GM12891 (cell line): Measurements from ENCODE around the gene GRHL1.

Experiments
- DNase-seq: peaks from one replicate; pipeline ENCODE4 v3.0.0; 2011; ENCODE audit warnings: low spot score; ENCODE audit not compliant: insufficient read length
- FAIRE-seq: peaks from 2 replicates; lab custom pipeline; 2011; peaks lifted over from hg19 to GRCh38; lab: Jason Lieb, UNC
- PAX5 ChIP-seq: IDR thresholded peaks from 2 replicates; pipeline ENCODE4 v1.6.1; 2011; ENCODE audit warnings: low read length, moderate library complexity, mild to moderate bottlenecking; ENCODE audit not compliant: insufficient read depth, severe bottlenecking
- POLR2A ChIP-seq: IDR thresholded peaks from 2 replicates; pipeline ENCODE4 v1.6.1; 2011; ENCODE audit warnings: low read depth, low read length, control low read depth
- POLR2AphosphoS5 ChIP-seq: IDR thresholded peaks from 2 replicates; pipeline ENCODE4 v1.6.1; 2011; ENCODE audit warnings: low read depth, low read length, control low read depth
- POU2F2 ChIP-seq: IDR thresholded peaks from 2 replicates; pipeline ENCODE4 v1.6.1; 2011; ENCODE audit warnings: low read depth, mild to moderate bottlenecking, control low read depth, low read length, moderate library complexity
- SPI1 ChIP-seq: IDR thresholded peaks from 2 replicates; pipeline ENCODE4 v1.6.1; 2011; ENCODE audit warnings: low read depth, low read length, control low read depth
- TAF1 ChIP-seq: IDR thresholded peaks from 2 replicates; pipeline ENCODE4 v1.6.1; 2011; ENCODE audit warnings: low read depth, low read length, control low read depth

The GRHL1 gene

GRCh38 chr2:9949239-9949991 lies 2.1 kb upstream of the GRHL1 start:
- no peak for DNase-seq
- no peak for TF ChIP-seq POU2F2
- no peak for TF ChIP-seq TAF1
- TF ChIP-seq PAX5, result no peak
- no peak for TF ChIP-seq SPI1
- no peak for TF ChIP-seq POLR2A
- no peak for TF ChIP-seq POLR2AphosphoS5
- no peak for FAIRE-seq

- no peak for TF ChIP-seq PAX5
- TF ChIP-seq POLR2A, result no peak
- no peak for TF ChIP-seq TAF1
- no peak for TF ChIP-seq SPI1
- TF ChIP-seq POLR2AphosphoS5, result no peak
- no peak for TF ChIP-seq POU2F2
- DNase-seq (no peak), FAIRE-seq (no peak)
Observed at GRCh38 chr2:9949992-9950520, 1.4 kb upstream of the GRHL1 start.

- DNase-seq (peak; percentile 61), FAIRE-seq (no peak)
- TF ChIP-seq POU2F2 (no peak), POLR2A (no peak), SPI1 (no peak), POLR2AphosphoS5 (no peak), TAF1 (no peak)
Observed at GRCh38 chr2:9950521-9951271, 797 bp upstream of the GRHL1 start.

- TF ChIP-seq TAF1 (no peak), SPI1 (no peak), POLR2A (no peak), POU2F2 (no peak), PAX5 (peak; percentile 63), POLR2AphosphoS5 (no peak)
- no peak for DNase-seq
- peak; percentile 90 for FAIRE-seq
Observed at GRCh38 chr2:9951272-9951521, 296 bp upstream of the GRHL1 start.

- FAIRE-seq, result no peak
Observed at GRCh38 chr2:9952286-9952737, 819 bp downstream of the GRHL1 start.

GRCh38 chr2:9952856-9953503 lies 1.5 kb downstream of the GRHL1 start:
- FAIRE-seq, result no peak
- no peak for DNase-seq
- TF ChIP-seq POLR2AphosphoS5, result no peak
- no peak for TF ChIP-seq PAX5
- TF ChIP-seq TAF1, result no peak
- no peak for TF ChIP-seq POU2F2
- no peak for TF ChIP-seq POLR2A
- no peak for TF ChIP-seq SPI1

More at GRCh38 chr2:9952286-9952737, 819 bp downstream of the GRHL1 start:
- no peak for DNase-seq
- TF ChIP-seq SPI1, result no peak
- no peak for TF ChIP-seq TAF1
- TF ChIP-seq POU2F2, result no peak
- TF ChIP-seq POLR2A, result no peak
- no peak for TF ChIP-seq POLR2AphosphoS5

- no peak for DNase-seq
- TF ChIP-seq SPI1, result no peak
- no peak for TF ChIP-seq POU2F2
- TF ChIP-seq POLR2AphosphoS5, result no peak
- no peak for TF ChIP-seq PAX5
- no peak for TF ChIP-seq POLR2A
- TF ChIP-seq TAF1, result no peak
- no peak for FAIRE-seq
Observed at GRCh38 chr2:9954136-9954535, 2.6 kb downstream of the GRHL1 start.

GRCh38 chr2:9958057-9958456 lies 6.6 kb downstream of the GRHL1 start:
- FAIRE-seq (no peak), DNase-seq (no peak)
- no peak for TF ChIP-seq POLR2AphosphoS5
- TF ChIP-seq PAX5, result no peak
- no peak for TF ChIP-seq SPI1
- no peak for TF ChIP-seq POLR2A
- TF ChIP-seq POU2F2, result no peak
- no peak for TF ChIP-seq TAF1

GRCh38 chr2:9959262-9959661 lies 7.8 kb downstream of the GRHL1 start:
- no peak for DNase-seq
- TF ChIP-seq TAF1, result no peak
- no peak for TF ChIP-seq POU2F2
- TF ChIP-seq SPI1, result no peak
- TF ChIP-seq POLR2AphosphoS5, result no peak
- TF ChIP-seq POLR2A, result no peak
- TF ChIP-seq PAX5, result no peak
- FAIRE-seq, result no peak
